Panc1 (cell line): ENCODE results near the gene TSPAN17. TPM values are rescaled to one million over a fixed set of nuclear protein-coding genes. Genes with fewer than 3 reads are reported as not detected.

ENCODE experiments used
- ATAC-seq: fragments of 200-7000 bp; cut with Tn5 transposase; 2 replicates; pipeline ENCODE4 v1.9.1; 2020; ENCODE audit warnings: mild to moderate bottlenecking, moderate library complexity
- BruUV-seq: library from RNA; stranded (reverse); fragments of 400-500 nt; replicated peaks from 2 replicates; lab custom pipeline; 2021; lab: Mats Ljungman, UMichigan
- CTCF ChIA-PET: fragments of 300-600 bp; sonication (Branson Sonifier 250); formaldehyde crosslinking; loops from one replicate; lab custom pipeline; 2022; ENCODE audit warnings: antibody characterized with exemption; lab: Charles Lee
- POLR2A ChIA-PET: fragments of 300-600 bp; sonication (Branson Sonifier 250); formaldehyde crosslinking; loops from one replicate; lab custom pipeline; 2022; ENCODE audit warnings: antibody characterized with exemption; lab: Charles Lee
- DNase-seq: peaks from one replicate; pipeline ENCODE4 v3.0.0-alpha.2; 2010; ENCODE audit warnings: low read depth, low spot score
- H3K27ac ChIP-seq: 2 replicates; pipeline ENCODE4 v1.5.1; 2011; ENCODE audit warnings: mild to moderate bottlenecking, low read length, inconsistent platforms
- H3K27me3 ChIP-seq: fragments of 200-500 bp; sonication (Bioruptor generic); 2 replicates; pipeline ENCODE4 v1.6.0; 2014; ENCODE audit warnings: low read length, inconsistent platforms; ENCODE audit not compliant: control insufficient read depth, insufficient read depth
- H3K36me3 ChIP-seq: fragments of 200-500 bp; sonication (Bioruptor generic); 2 replicates; pipeline ENCODE4 v1.5.1; 2014; ENCODE audit warnings: inconsistent platforms, mild to moderate bottlenecking, low read length, moderate library complexity; ENCODE audit not compliant: control insufficient read depth, insufficient read depth
- H3K4me1 ChIP-seq: 2 replicates; pipeline ENCODE4 v1.5.1; 2011; ENCODE audit warnings: inconsistent platforms, mild to moderate bottlenecking, low read length, moderate library complexity; ENCODE audit not compliant: control insufficient read depth, insufficient read depth
- H3K4me3 ChIP-seq, 2 experiments: 2 replicates each; pipeline ENCODE4 v1.5.1; 2011 to 2012; ENCODE audit warnings: low read depth in 2 of 2, low read length in 2 of 2, mild to moderate bottlenecking in 2 of 2, inconsistent platforms in 1 of 2, moderate library complexity in 1 of 2
- H3K9me3 ChIP-seq: fragments of 200-500 bp; sonication (Bioruptor generic); 2 replicates; pipeline ENCODE4 v1.5.1; 2014; ENCODE audit warnings: low read depth, mild to moderate bottlenecking, inconsistent platforms, low read length, moderate library complexity; ENCODE audit not compliant: control insufficient read depth, insufficient read depth
- POLR2AphosphoS5 ChIP-seq: IDR thresholded peaks from 2 replicates; pipeline ENCODE4 v1.6.1; 2012; ENCODE audit warnings: mild to moderate bottlenecking, low read depth, low read length, moderate library complexity
- SIN3A ChIP-seq: IDR thresholded peaks from 2 replicates; pipeline ENCODE4 v1.6.1; 2012; ENCODE audit warnings: low read depth, mild to moderate bottlenecking, low read length, moderate library complexity, borderline replicate concordance; ENCODE audit not compliant: insufficient read depth
- TCF7L2 ChIP-seq: IDR thresholded peaks from 2 replicates; pipeline ENCODE4 v1.6.1; 2011; ENCODE audit warnings: mild to moderate bottlenecking, low read depth, low read length, inconsistent platforms
- in situ Hi-C: cut with HindIII; loops from 2 replicates; pipeline ENCODE4 v1.10.0; 2016; ENCODE audit warnings: low sequenced_read_pairs, low pct_unique_long_range_greater_than_20kb
- intact Hi-C: fragments of 100-400 bp; cut with micrococcal nuclease; formaldehyde crosslinking; loops from one replicate; pipeline ENCODE4 v1.10.0; 2022; ENCODE audit not compliant: unreplicated experiment
- total RNA-seq: library from RNA; stranded (reverse); gene quantifications from one replicate; pipeline ENCODE4 v1.2.1, GENCODE V29; 2021; ENCODE audit not compliant: unreplicated experiment
- TF ChIP-seq, protein P1 (sequence below): fragments of 450-650 bp; IDR thresholded peaks from 2 replicates; pipeline ENCODE4 v1.5.1; 2017; ENCODE audit warnings: mild to moderate bottlenecking
- TF ChIP-seq, protein P2 (sequence below), 2 experiments: IDR thresholded peaks; 2 replicates each; pipeline ENCODE4 v1.6.1; 2011 to 2012; ENCODE audit warnings: low read depth in 2 of 2, control low read depth in 1 of 2, low read length in 1 of 2, mild to moderate bottlenecking in 1 of 2, moderate library complexity in 1 of 2; ENCODE audit not compliant: insufficient read depth in 1 of 2

Gene TSPAN17
- total RNA-seq, 1 experiment from 2014 or later = 64.7 TPM

DNA sequence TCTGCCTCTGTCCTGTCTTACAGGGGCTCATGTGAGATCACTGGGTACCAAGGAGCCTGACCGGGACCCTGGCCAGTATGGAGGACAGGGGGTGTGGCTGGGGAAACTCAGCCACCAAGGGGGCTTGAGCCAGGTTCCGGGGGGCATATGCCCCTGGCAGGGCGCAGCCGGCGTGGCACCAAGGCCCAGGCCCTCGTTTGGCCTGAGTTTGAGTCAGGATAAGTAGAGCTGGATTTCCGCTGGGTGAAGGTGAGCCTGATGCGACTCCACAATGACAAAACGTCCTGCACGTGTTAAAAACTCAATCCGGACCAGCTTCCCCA, 616 bp upstream of the TSPAN17 start:
- POLR2A ChIA-PET = no interaction called here
- BruUV-seq = no TSS peak
- intact Hi-C loops = no loop called here

DNA sequence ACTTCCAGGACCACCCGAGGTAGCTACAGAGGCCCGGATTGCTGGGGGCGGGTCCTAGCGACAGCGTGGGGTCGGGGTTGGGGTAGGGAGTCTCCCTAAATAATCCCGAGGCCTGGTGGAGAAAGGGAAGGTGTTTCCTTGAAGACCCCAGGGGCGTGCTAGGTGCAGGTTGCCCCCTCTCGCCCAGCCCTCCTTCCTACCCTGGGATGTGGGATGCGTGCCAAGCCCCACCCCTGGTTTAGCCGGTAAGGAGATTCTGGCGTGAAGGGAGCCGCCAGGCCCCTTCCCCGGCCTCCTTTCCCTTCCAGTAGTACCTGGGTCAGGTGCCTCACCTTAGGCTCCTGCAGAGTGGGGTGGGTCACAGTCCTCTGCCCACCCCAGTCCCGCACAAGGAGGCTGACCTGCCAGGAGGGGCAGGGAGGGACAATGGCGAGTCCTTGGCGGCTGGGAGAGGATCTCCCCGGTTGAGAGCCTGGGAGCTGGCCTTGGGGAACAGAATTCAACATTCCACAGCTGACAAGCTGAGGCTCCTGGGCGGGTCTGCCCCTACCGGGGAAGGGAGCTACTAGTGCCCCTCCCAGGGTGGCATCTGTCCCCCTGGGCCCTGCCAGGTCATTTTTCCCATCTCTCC, 674 bp downstream of the TSPAN17 start:
- no TSS peak for BruUV-seq
- POLR2A ChIA-PET = interaction anchor here (0.6 kb wide), 1 partner anchor 173 kb away, joined by 5 read pairs; no protein-coding TSS in a partner anchor
- Histone ChIP-seq H3K4me3 (peak overlapping the region; percentile 78 to 89), H3K36me3 (peaks cover 3% of the 10 kb centered on the region; the same call in 1 of the 2 replicates), H3K9me3 (no peaks in the 10 kb centered on the region), H3K27ac (peak overlapping the region; percentile 84), H3K4me1 (peaks cover 18% of the 10 kb centered on the region), H3K27me3 (no peaks in the 10 kb centered on the region)
- CTCF ChIA-PET = interaction anchor here (0.8 to 2.3 kb wide), 2 partner anchors 13 kb away, joined by 13 to 17 read pairs; no protein-coding TSS in a partner anchor
- DNase-seq (no peak), ATAC-seq (no peak)
- TF ChIP-seq TCF7L2 (no peak), SIN3A (no peak), POLR2AphosphoS5 (no peak)
- TF ChIP-seq, protein P1, sequence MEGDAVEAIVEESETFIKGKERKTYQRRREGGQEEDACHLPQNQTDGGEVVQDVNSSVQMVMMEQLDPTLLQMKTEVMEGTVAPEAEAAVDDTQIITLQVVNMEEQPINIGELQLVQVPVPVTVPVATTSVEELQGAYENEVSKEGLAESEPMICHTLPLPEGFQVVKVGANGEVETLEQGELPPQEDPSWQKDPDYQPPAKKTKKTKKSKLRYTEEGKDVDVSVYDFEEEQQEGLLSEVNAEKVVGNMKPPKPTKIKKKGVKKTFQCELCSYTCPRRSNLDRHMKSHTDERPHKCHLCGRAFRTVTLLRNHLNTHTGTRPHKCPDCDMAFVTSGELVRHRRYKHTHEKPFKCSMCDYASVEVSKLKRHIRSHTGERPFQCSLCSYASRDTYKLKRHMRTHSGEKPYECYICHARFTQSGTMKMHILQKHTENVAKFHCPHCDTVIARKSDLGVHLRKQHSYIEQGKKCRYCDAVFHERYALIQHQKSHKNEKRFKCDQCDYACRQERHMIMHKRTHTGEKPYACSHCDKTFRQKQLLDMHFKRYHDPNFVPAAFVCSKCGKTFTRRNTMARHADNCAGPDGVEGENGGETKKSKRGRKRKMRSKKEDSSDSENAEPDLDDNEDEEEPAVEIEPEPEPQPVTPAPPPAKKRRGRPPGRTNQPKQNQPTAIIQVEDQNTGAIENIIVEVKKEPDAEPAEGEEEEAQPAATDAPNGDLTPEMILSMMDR = no peak
- TF ChIP-seq, protein P2, sequence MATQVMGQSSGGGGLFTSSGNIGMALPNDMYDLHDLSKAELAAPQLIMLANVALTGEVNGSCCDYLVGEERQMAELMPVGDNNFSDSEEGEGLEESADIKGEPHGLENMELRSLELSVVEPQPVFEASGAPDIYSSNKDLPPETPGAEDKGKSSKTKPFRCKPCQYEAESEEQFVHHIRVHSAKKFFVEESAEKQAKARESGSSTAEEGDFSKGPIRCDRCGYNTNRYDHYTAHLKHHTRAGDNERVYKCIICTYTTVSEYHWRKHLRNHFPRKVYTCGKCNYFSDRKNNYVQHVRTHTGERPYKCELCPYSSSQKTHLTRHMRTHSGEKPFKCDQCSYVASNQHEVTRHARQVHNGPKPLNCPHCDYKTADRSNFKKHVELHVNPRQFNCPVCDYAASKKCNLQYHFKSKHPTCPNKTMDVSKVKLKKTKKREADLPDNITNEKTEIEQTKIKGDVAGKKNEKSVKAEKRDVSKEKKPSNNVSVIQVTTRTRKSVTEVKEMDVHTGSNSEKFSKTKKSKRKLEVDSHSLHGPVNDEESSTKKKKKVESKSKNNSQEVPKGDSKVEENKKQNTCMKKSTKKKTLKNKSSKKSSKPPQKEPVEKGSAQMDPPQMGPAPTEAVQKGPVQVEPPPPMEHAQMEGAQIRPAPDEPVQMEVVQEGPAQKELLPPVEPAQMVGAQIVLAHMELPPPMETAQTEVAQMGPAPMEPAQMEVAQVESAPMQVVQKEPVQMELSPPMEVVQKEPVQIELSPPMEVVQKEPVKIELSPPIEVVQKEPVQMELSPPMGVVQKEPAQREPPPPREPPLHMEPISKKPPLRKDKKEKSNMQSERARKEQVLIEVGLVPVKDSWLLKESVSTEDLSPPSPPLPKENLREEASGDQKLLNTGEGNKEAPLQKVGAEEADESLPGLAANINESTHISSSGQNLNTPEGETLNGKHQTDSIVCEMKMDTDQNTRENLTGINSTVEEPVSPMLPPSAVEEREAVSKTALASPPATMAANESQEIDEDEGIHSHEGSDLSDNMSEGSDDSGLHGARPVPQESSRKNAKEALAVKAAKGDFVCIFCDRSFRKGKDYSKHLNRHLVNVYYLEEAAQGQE (IDR thresholded peaks at IDR 0.05; ENCODE audit: insufficient read depth in 1 of 2, low read depth in 2 of 2, low read length in 1 of 2) = no peak
- intact Hi-C loops = no loop called here
- in situ Hi-C loops = no loop called here

More for the DNA sequence above, 616 bp upstream of the TSPAN17 start:
- H3K27me3 ChIP-seq = no peaks in the 10 kb centered on the region
- ATAC-seq (peak; percentile 10), DNase-seq (no peak)
- peaks cover 18% of the 10 kb centered on the region for H3K4me1 ChIP-seq
- peak overlapping the region; percentile 78 to 89 for H3K4me3 ChIP-seq
- CTCF ChIA-PET = interaction anchor here (0.9 to 2.3 kb wide), 3 partner anchors 14 to 294 kb away, joined by 5 to 17 read pairs (median 9); no protein-coding TSS in a partner anchor
- H3K9me3 ChIP-seq = no peaks in the 10 kb centered on the region
- peak overlapping the region; percentile 86 for H3K27ac ChIP-seq
- in situ Hi-C loops = no loop called here
- H3K36me3 ChIP-seq = peaks cover 3% of the 10 kb centered on the region; the same call in 1 of the 2 replicates
- TF ChIP-seq POLR2AphosphoS5 (no peak), TCF7L2 (no peak), SIN3A (no peak)
- TF ChIP-seq, protein P1 = no peak
- TF ChIP-seq, protein P2 (IDR thresholded peaks at IDR 0.05; ENCODE audit: insufficient read depth in 1 of 2, low read depth in 2 of 2, low read length in 1 of 2) = no peak
